ENCODE data around the gene SERPINB10. TPM values are rescaled to one million over a fixed set of nuclear protein-coding genes. Genes with fewer than 3 reads are reported as not detected.

The SERPINB10 gene
- total RNA-seq, 1 donor from 2014 or later = not detected

GRCh38 chr18:63965716-63966330 is 58.1 kb downstream of the SERPINB10 start:
- no peaks in the 10 kb centered on the region for H3K9me3 ChIP-seq
- peaks cover 8% of the 10 kb centered on the region for H3K4me1 ChIP-seq
- intact Hi-C loops (cut with DNase I) = no loop called here
- ATAC-seq = no peak
- DNase-seq = no peak
- H3K27ac ChIP-seq = no peak overlapping the region
- TF ChIP-seq CTCF (IDR thresholded peaks at IDR 0.05) = no peak
- H3K27me3 ChIP-seq (ENCODE audit: low read depth) = no peaks in the 10 kb centered on the region
- no peak overlapping the region for H3K4me3 ChIP-seq
- H3K36me3 ChIP-seq = no peaks in the 10 kb centered on the region

GRCh38 chr18:63969942-63970808 is 62.4 kb downstream of the SERPINB10 start, which contains the start of gene SERPINB8:
SERPINB8 (plus strand) TSS chr18:63970081; CDS start chr18:63978309, 8,228 bp downstream.
- peak; percentile 97 to 99 for ATAC-seq
- Histone ChIP-seq H3K27me3 (ENCODE audit: low read depth) (no peaks in the 10 kb centered on the region), H3K9me3 (no peaks in the 10 kb centered on the region), H3K27ac (peak within 1 kb of the TSS; percentile 99), H3K36me3 (no peaks in the 10 kb centered on the region), H3K4me3 (peak within 1 kb of the TSS; percentile 68), H3K4me1 (peaks cover 22% of the 10 kb centered on the region)
- no peak for TF ChIP-seq CTCF (IDR thresholded peaks at IDR 0.05)
- peak; percentile 95 for DNase-seq
- intact Hi-C loops (cut with DNase I) = no loop called here

- no peaks in the 10 kb centered on the region for H3K27me3 ChIP-seq (ENCODE audit: low read depth)
- H3K9me3 ChIP-seq = no peaks in the 10 kb centered on the region
- H3K4me3 ChIP-seq = peak overlapping the region; percentile 68
- H3K27ac ChIP-seq = peak overlapping the region; percentile 99
- no peak for TF ChIP-seq CTCF (IDR thresholded peaks at IDR 0.05)
- H3K36me3 ChIP-seq = no peaks in the 10 kb centered on the region
- intact Hi-C loops (cut with DNase I) = no loop called here
- peak; percentile 79 to 84 for ATAC-seq
- peaks cover 23% of the 10 kb centered on the region for H3K4me1 ChIP-seq
- peak; percentile 79 for DNase-seq
These were observed 63.0 kb downstream of the SERPINB10 start for GRCh38 chr18:63970809-63971205.

GRCh38 chr18:63971320-63972001 is 63.7 kb downstream of the SERPINB10 start:
- Histone ChIP-seq H3K27ac (peak overlapping the region; percentile 99), H3K4me1 (peaks cover 23% of the 10 kb centered on the region), H3K9me3 (no peaks in the 10 kb centered on the region), H3K4me3 (peak overlapping the region; percentile 68), H3K27me3 (ENCODE audit: low read depth) (no peaks in the 10 kb centered on the region), H3K36me3 (no peaks in the 10 kb centered on the region)
- no peak for TF ChIP-seq CTCF (IDR thresholded peaks at IDR 0.05)
- intact Hi-C loops (cut with DNase I) = no loop called here
- DNase-seq (no peak), ATAC-seq (no peak)

- intact Hi-C loops (cut with DNase I) = no loop called here
- Histone ChIP-seq H3K36me3 (no peaks in the 10 kb centered on the region), H3K9me3 (no peaks in the 10 kb centered on the region), H3K4me1 (peaks cover 23% of the 10 kb centered on the region), H3K27ac (no peak overlapping the region), H3K27me3 (ENCODE audit: low read depth) (no peaks in the 10 kb centered on the region), H3K4me3 (no peak overlapping the region)
- no peak for ATAC-seq
- no peak for TF ChIP-seq CTCF (IDR thresholded peaks at IDR 0.05)
- DNase-seq = no peak
These were observed 64.2 kb downstream of the SERPINB10 start for GRCh38 chr18:63972002-63972376.
